NCI-H460 (cell line): ENCODE measurements around the gene ADAMTS16. TPM values are rescaled to one million over a fixed set of nuclear protein-coding genes. Genes with fewer than 3 reads are reported as not detected.
A peak's percentile ranks its signal among the peaks of the same experiment; 100 is the strongest.

Experiments used
- DNase-seq: peaks from one replicate; pipeline ENCODE4 v3.0.0-alpha.2; 2016; ENCODE audit warnings: low read depth; ENCODE audit errors: extremely low read depth
- total RNA-seq: library from RNA; depleted of rRNA; stranded (reverse); fragments of >200 nt; shearing (Covaris generic); gene quantifications from 2 replicates; pipeline ENCODE4 v1.2.3, GENCODE V29; 2014

The ADAMTS16 gene
- total RNA-seq, 1 experiment from 2014 or later, result not detected

DNA sequence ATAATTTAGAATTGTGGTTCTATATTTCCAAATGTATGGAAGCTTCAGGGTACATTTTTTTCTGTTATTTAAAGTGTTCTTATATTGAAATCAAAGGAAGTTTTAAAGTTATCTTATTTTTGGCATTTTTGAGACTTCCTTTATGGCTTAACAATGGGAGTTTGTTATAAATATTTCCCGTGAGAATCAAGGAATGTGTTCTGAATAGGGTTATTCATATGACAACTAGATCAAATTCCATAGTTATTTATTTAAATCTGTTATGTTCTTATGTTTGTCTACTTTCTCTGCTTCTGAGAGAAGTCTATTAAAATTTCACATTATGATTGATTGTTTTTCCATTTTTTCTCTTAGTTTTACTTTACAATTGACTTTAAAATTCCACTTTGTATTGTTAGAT, 135.1 kb downstream of the ADAMTS16 start:
- no peak for DNase-seq

DNA sequence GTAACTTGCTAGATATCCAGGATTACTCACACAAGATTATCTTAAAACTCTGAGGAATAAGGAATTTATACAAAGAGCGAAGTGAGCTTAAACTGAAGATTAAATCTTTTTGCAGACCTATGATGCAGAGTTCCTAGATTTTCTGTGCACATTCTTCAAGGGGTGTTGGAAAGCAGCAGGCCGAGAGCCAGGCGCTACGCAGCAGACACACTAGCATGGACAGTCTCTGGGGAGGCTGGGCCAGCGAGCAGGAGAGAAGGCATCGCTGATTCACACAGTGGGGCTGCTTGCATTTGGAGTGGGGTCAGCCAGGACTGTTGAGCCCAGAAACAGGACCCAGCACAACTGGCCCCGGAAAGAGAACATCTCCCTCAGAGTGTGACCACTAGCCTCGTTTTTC, 136.3 kb downstream of the ADAMTS16 start:
- no peak for DNase-seq

DNA sequence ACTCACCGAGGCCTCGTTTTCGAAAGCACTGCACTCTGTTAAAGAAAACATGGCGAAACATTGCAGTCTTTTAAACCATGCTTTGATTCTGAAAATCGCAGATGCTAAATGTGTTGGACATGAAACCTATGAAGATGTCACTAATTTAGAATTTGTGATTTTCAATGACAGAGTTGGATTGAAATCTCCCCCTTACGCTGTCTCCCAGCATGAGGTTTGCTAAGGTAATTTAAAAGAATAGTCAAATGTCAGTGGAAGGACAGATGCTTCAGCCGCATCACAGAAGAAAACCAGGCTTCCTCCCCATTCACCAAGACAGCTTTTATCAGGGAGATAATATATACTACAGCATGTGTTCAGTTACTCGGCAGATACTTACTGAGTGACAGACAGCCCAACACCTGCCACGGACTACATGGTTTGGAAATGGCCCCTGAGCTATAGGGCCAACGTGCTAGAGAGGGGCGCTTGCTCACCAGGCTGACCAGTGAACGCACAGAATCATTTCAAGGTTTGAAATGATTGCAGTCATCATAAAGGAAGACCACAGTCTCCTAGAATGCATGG, 136.9 kb downstream of the ADAMTS16 start:
- no peak for DNase-seq

DNA sequence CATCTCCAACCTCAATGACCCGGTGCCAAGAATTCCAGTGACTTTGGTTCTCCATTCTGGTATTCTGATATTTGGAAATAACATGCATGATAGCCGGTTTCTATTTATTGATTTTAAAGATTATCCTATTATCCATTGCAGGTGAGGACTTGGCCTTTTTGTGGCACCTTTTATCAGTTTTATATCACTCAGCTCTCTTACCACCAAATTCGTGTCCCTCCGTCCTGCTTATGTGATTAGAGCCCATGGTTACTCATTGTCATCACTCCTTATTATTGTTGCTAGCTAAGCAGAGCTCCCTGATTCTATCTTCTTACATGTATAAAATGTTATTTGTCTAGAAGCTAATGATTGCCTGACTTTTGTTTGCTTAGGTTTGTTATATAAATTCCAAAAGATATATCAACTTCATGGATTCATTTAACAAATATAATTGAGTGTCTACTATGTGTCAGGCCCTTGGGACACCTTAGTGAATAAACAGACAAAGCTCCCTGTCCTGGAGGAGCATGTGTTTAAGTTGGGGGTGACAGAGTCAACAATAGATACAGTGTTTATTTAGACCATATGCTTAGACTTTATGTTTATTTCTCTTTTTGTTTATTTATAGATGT, 138.2 kb downstream of the ADAMTS16 start:
- DNase-seq, result no peak

DNA sequence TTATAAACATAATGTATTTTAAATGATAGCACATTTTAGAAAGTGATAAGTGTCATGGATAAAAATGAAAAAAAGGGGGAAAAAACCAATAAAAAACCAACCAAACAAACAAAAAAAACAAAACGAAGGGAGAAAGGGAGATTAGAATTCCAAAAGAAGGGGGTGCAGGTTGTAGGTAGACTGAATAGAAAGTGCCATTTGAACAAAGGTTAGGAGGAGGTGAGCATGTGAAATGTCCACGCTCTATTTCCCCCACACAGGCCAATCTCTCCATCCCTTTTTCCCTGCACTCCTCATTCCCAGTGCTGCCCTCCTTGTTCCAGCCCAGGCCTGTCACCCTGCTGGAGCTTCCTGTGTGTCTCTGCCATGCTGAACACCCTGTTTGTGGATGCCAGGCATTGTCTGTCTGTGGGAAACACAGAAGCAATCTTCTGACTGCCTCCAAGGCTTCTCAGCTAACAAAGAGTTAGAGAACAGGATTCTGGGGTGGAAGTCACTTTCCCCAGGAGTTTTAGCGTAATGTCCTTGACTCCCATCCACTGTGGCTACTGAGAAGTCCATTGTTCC, 138.8 kb downstream of the ADAMTS16 start:
- DNase-seq, result no peak

DNA sequence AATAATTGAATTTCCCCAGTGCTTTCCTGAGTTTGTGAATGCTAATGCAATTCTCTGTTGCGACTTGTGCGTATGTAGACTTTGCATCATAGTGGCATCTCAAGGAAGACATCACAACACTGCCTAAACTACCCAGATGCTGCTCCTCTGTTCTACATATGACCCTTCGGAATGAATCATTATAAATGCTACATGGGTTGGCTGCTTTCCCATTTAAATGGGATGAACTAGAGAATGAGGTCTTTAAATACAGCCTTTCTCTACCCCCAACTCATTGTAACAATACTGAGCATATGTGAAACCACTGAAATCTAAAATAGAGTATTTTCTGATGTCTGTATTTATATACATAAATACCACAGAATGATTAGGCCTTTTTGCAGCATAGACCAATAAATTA, 145.8 kb downstream of the ADAMTS16 start:
- DNase-seq, result no peak

DNA sequence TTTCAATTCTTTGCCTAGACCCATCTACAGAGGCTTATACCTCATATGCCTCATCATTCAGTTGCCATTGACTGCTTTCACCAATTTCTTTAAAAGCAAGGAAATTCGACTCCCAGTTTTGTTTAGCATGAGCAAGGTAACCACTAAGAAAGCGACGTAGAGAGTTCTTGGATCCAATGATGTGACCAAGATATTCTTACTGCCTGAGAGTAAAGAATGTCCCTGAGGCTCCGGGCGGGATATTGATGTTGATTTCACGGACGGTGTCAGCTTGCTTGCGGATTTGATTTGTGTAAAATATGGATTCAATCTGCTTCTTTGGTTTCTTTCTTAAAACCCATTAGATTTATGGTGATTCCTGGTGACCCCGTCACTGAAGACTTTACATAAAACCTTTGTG, 147.3 kb downstream of the ADAMTS16 start:
- no peak for DNase-seq

DNA sequence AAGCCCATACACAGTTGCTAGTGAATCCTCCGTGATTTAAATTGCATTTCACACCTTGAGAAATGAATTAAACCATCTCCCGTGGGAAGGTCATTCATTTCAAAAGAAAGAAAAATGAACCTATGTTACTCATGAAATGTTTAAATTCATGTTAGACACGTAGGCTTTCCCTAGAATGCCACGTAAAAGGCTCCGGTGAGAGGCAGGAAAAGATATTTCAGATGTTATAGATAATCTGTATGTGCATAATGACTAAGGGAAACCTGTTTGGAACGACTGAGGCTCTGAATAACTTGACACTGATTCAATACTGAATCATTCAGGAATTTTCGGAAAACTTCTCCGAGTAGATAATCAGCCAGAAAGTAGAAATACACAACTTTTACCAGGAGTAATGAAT, 148.1 kb downstream of the ADAMTS16 start:
- DNase-seq, result peak; percentile 25

DNA sequence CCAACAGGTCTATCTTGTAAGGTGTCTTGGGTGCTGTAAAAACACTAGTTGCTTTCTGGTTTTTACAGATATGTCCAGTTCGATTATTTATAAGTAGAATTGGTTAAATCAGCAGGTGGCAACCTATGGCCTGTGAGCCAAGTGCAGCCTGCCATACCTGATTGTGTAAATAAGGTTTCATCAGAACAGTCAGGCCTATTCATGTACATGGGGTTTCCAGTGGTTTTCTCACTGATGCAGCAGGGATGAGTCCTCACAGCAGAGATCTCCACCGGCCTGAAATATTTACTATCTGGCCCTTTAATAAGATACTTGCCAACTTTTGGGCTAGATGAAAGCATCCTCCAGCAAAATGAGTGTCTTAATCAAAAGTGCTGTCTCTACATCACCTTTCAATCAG, 149.4 kb downstream of the ADAMTS16 start:
- no peak for DNase-seq

DNA sequence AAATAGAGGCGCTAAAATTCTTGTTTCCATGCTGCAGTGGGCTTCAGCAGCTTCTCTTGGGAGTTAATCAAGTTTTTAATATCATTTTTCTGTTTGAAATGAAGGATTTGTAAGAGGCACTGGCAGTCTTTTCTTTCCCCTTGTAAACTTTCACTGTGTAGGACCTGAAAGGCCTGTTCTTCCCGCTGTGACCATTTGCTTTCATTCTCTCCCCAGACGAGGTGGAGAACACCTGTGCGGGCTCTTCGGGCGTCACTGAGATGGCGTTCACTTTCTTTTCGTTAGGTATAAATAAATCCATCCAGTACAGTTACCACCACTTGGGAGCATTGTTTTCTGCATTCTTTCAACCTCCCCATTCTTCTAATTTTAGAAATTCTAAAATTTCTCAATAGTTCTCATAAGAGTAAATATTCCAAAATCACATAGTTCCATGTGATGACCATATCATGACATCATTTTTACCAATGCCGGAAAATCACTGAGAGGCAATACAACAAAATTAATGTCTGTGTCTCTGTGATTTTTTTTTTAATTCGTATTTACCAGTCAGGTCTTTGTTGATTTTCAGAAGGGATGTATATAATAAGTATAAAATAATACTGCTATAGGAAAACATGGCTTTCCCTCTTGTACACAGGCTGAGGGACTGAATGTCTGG, 150.7 kb downstream of the ADAMTS16 start:
- no peak for DNase-seq

DNA sequence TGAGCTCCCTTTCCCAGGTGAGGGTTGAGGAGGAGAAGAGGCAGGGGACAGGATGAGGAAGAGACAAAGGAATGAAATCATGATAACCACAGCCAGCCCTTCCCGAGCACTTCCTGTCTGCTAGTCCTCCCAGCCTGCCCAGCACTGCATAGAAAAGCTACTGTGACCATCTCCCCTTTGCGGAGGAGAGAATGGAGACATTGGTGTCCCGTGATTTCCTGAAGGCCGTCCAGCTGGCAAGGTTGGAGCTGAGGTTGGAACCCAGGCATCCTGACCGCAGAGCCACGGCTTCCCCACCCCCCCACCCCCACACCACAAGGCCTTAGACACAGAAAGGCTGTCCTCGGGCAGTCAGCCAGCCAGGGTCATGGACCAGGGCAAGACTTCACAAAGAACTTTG, 151.2 kb downstream of the ADAMTS16 start:
- DNase-seq, result no peak

DNA sequence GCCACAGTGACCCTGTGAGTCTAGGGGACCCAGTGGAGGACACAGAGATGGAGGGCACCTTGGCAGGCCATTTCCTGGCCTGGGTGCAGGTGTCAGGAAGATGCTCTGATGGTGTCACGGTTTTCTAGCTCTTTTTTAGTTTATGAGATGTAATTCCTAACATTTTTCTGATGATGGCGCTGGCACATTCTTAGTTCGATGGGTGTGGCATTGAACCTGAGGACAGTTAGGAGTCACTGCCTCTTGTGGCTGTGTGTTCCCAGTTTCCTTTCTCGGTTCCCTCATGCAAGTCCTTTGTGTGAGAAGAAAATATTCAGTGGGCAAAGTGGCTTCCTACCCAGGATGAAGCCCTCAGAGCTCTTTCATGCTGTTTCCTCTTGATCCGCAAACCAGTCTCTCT, 152.9 kb downstream of the ADAMTS16 start:
- DNase-seq, result no peak

DNA sequence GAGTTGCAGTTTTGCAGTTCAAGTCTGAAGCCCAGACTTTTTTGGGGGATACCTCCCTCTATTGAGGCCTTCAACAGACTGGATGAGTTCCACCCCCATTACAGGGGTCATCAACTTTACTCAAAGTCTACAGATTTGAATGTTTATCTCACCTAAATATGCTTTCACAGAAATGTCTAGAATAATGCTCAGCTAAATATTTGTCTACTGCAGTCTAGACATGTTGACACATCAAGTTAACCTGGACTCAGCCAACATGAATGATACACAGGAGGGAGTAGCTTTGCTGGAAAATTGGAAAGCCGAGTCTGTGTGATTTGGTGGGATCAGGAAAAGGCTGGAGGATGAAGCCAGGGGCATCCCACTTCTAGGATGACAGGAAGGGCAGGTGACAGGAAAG, 154.3 kb downstream of the ADAMTS16 start:
- DNase-seq, result no peak

DNA sequence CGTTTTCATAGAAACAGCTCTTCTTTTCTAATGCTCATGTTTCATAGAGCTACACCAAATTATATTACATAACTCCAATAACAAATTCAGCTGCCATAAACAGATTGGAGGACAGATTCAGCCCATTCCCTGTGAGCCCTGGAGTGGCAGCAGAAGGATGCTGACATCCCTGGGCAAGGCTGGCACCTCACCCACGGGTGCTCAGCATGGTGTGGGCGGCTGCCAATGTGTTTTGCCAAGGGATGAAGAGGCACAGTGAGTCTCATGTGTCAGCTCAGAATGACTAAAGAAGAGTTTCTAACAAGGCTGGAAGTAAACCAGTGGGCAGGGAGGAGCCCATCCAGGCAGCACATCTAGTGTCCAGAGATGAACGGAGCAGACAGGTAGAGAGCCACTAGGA, 155.2 kb downstream of the ADAMTS16 start:
- no peak for DNase-seq

DNA sequence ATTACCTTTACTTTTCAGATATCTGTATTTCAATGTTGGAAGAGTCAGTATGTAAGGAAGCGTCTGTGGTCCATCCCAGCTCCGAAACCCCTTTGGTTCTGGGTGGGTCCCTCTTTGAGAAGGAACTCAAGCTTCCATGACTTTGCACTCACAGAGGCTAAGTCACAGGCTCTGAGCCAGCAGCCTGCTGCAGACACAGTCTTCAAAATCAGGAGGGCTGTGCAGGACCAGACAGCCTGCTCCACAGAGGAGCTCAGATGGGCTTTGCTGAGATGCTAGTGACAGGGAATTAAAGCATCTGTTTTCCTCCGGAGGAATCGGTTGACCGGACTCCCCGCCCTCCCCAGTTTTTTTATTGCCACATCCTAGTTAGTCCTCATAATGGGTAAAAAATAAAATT, 155.9 kb downstream of the ADAMTS16 start:
- DNase-seq, result no peak

DNA sequence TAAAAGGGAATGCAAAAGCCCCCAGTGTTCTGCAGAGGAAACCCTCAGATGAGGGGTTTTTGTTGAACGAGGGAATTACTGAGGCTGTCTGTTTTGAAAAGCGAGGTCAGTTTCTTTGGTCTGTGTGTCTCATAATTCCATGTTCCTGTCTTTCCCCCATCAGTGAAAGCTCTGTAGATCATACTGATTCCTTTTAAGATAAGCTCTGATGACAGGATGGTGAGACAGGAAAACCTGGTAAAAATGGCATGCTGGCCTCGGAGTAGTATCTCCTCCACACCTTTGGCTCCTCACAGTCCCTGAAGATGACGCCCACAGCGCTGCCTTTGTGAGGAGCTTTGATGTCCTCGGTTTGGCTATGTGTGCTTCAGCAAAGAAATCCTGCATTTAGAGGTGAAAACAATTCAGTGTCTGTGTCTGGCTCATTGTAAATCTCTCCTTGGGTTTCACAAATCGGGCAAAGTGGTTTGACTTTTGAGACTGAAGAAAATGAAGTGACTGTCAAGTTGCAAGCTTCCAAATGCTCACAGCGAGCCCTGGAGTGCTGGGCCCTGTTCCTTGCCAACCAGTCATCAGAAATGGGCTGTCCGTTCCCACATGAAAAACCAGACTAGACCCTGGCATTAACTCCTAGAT, 157.4 kb downstream of the ADAMTS16 start:
- DNase-seq, result no peak

DNA sequence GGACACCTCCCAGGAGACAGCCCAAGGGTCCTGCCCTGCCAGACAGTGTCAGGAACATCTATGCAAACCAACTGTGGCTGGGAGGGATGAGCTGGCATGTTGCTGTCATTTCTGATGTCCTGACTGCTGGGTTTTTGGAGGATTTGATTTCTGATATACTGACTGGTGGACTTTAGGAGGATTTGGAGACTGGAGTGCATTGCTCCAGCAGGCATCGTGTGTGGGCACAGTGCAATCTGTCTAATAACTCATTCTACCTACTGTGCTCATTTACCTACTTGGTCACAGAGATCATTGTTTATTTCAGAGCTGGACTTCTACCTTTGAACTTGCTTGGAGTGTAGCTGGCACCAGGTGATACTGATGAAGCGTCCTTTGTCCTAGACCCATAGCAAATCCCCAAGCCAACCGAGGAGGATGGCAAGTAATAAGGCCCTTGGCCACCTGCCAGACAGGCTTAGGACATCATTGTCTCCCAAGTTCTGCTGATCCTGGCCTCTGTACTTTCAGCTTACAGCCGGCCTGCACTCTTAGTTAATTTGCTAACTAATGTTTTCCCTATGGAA, 158.0 kb downstream of the ADAMTS16 start:
- DNase-seq, result no peak

DNA sequence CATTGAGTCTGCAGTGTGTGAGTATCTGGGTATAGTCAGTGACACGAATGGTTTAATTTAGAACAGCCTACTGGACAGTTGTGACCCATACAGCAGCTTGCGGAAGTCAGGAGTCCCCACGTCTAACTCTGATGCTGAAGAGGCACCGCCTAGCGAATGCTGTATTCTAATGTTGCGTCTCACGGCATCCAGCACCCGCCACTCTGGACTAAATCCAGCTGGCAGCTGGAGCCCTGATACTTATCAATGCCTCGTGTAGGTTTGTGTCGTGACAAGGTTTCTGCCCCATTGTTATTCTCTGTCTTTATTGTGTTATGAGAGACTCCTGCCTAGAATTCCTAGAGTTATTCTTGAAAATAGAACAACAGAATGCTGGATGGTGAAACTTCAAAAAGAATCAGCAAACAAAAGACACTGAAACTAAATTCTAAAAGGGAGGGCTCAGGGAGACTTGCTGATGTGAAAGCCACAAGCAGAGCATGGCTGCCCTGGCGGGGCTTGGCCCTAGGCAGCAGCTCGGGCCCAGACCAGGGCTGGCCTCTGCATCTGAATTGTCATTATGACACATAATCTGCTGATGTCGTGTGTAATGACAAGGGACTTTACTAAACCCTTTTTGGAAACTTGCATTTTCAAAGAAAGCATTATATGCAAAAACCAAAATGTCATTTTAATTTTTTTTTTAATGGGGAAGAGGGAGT, 158.9 kb downstream of the ADAMTS16 start:
- DNase-seq, result no peak

DNA sequence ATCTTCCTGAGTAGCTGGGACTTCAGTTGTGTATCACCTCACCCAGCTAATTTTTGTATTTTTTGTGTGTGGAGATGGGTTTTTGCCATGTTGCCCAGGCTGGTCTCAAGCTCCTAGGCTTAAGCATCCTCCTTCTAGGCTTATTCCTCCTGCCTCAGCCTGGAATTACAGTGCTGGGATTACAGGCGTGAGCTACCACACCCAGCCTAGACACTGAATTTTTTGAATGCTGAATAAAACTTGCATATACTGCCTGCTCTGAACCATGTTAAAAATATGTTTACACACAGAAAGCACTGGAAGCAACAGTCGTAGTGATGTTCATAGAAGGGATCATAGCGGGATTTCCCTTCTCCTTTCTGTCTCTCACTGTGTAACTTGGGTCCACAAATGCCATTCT, 161.0 kb downstream of the ADAMTS16 start:
- no peak for DNase-seq

DNA sequence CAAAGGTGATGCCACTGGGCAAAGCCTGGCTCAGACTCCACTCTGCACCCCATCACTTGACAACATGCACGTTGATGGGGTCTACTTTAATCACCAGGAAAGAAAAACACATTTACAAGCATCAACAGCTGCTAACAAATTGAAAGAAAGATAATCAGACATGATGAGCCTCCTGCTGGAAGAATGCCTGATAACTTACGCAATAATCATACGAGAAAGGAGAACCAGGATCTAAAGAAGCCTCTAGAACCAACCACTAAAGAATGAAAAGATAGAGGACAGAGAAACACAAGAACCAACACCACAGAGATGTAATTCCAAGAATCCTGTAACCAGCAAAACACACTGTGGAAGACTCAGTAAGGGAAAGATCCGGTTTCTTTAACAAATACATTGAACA, 162.1 kb downstream of the ADAMTS16 start:
- DNase-seq, result no peak

DNA sequence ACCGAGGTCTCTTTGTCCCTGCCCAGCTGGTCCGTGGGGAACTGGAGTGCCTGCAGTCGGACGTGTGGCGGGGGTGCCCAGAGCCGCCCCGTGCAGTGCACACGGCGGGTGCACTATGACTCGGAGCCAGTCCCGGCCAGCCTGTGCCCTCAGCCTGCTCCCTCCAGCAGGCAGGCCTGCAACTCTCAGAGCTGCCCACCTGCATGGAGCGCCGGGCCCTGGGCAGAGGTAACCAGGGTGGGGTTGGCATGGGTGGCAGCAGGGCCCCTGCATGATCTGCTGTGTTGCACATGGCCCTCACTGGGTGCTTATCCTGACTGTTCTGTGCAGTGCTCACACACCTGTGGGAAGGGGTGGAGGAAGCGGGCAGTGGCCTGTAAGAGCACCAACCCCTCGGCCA, 163.1 kb downstream of the ADAMTS16 start:
- DNase-seq, result no peak
